Calu3 (cell line): ENCODE data around the gene SMCO2. TPM values are rescaled to one million over a fixed set of nuclear protein-coding genes. Genes with fewer than 3 reads are reported as not detected.

ENCODE experiments used
- BruUV-seq: library from RNA; stranded (reverse); fragments of 400-500 nt; replicated peaks from 2 replicates; lab custom pipeline; 2021; lab: Mats Ljungman, UMichigan
- CTCF ChIA-PET: fragments of 300-600 bp; sonication (Branson Sonifier 250); formaldehyde crosslinking; loops from one replicate; lab custom pipeline; 2022; ENCODE audit warnings: antibody characterized with exemption; lab: Charles Lee
- DNase-seq: peaks from one replicate; pipeline ENCODE4 v3.0.0; 2022
- H3K27ac Mint-ChIP-seq: one replicate; pipeline ENCODE4 v1.8.0; 2022; ENCODE audit warnings: mixed read lengths; ENCODE audit not compliant: unreplicated experiment
- H3K27me3 Mint-ChIP-seq: one replicate; pipeline ENCODE4 v1.8.0; 2022; ENCODE audit warnings: mixed read lengths; ENCODE audit not compliant: unreplicated experiment
- H3K36me3 Mint-ChIP-seq: one replicate; pipeline ENCODE4 v1.8.0; 2022; ENCODE audit warnings: mild to moderate bottlenecking, moderate library complexity, mixed read lengths; ENCODE audit not compliant: insufficient read depth, unreplicated experiment
- H3K4me1 Mint-ChIP-seq: one replicate; pipeline ENCODE4 v1.8.0; 2022; ENCODE audit warnings: mild to moderate bottlenecking, low read depth, mixed read lengths; ENCODE audit not compliant: unreplicated experiment
- H3K4me3 Mint-ChIP-seq: one replicate; pipeline ENCODE4 v1.8.0; 2022; ENCODE audit warnings: mild to moderate bottlenecking, low read depth, moderate library complexity, mixed read lengths; ENCODE audit not compliant: unreplicated experiment
- H3K9me3 Mint-ChIP-seq: one replicate; pipeline ENCODE4 v1.8.0; 2022; ENCODE audit warnings: low read depth, mixed read lengths; ENCODE audit not compliant: unreplicated experiment
- CTCF ChIP-seq: fragments of 200-600 bp; IDR thresholded peaks from one replicate; pipeline ENCODE4 v1.8.0; 2022; ENCODE audit warnings: antibody characterized with exemption; ENCODE audit not compliant: unreplicated experiment
- intact Hi-C: fragments of 100-400 bp; cut with micrococcal nuclease; formaldehyde crosslinking; loops from one replicate; pipeline ENCODE4 v1.10.0; 2022; ENCODE audit not compliant: unreplicated experiment
- total RNA-seq: library from RNA; stranded (reverse); gene quantifications from 2 replicates; pipeline ENCODE4 v1.2.3, GENCODE V29; 2022

SMCO2 gene
- total RNA-seq, 1 experiment from 2014 or later, result 1.6 TPM

GRCh38 chr12:27508736-27509431 is 62.3 kb downstream of the SMCO2 start:
- H3K36me3 Mint-ChIP-seq, result no peaks in the 10 kb centered on the region
- intact Hi-C loops, result no loop called here
- no peaks in the 10 kb centered on the region for H3K9me3 Mint-ChIP-seq
- no peak for TF ChIP-seq CTCF
- CTCF ChIA-PET, result no interaction called here
- no peak overlapping the region for H3K4me3 Mint-ChIP-seq
- no peaks in the 10 kb centered on the region for H3K27me3 Mint-ChIP-seq
- H3K4me1 Mint-ChIP-seq, result no peaks in the 10 kb centered on the region
- DNase-seq, result no peak
- H3K27ac Mint-ChIP-seq, result no peak overlapping the region
- BruUV-seq, result no TSS peak

DNA sequence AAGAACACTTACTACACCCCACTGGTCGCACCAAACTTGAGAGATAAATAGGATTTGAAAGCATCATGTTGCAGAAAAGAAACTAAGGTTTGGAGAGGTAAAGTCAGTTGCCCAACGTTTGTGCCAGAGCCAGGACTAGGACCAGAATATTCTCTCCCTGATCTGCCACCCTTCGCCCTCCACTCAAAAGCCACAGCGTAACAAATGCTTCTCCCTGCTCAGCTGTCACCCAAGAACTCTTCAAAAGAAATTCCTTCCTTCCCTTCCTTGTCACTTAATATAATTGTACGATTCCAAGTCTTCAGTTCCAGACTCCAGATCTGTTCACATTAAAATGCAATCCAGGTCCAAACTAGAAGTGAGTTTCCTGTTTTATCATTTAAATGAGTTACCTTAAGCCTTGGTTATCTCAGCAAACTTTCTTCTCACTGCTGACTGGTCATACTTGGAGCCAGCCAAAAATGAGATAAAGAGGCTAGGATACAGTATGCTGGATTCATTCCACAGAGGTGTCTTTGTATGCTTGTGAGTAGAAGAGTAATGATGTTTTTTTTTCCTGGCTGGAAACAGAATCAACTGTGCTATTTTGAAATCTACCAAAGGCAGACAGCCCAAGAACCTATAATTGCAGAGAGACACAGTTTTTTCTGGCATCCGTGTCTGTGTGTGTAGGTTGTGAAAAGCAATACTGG is 64.6 kb downstream of the SMCO2 start:
- H3K9me3 Mint-ChIP-seq, result no peaks in the 10 kb centered on the region
- H3K27me3 Mint-ChIP-seq, result no peaks in the 10 kb centered on the region
- H3K36me3 Mint-ChIP-seq, result no peaks in the 10 kb centered on the region
- CTCF ChIA-PET, result no interaction called here
- H3K4me3 Mint-ChIP-seq, result no peak overlapping the region
- TF ChIP-seq CTCF, result no peak
- H3K27ac Mint-ChIP-seq, result no peak overlapping the region
- intact Hi-C loops, result no loop called here
- no peak for DNase-seq
- no TSS peak for BruUV-seq
- peaks cover 3% of the 10 kb centered on the region for H3K4me1 Mint-ChIP-seq

- Mint-ChIP-seq H3K4me3 (no peak overlapping the region), H3K4me1 (peaks cover 8% of the 10 kb centered on the region), H3K36me3 (no peaks in the 10 kb centered on the region), H3K9me3 (no peaks in the 10 kb centered on the region), H3K27me3 (no peaks in the 10 kb centered on the region), H3K27ac (no peak overlapping the region)
- CTCF ChIA-PET, result no interaction called here
- intact Hi-C loops, result no loop called here
- no peak for DNase-seq
- no peak for TF ChIP-seq CTCF
- no TSS peak for BruUV-seq
Observed at GRCh38 chr12:27511723-27512045, 65.1 kb downstream of the SMCO2 start.

DNA sequence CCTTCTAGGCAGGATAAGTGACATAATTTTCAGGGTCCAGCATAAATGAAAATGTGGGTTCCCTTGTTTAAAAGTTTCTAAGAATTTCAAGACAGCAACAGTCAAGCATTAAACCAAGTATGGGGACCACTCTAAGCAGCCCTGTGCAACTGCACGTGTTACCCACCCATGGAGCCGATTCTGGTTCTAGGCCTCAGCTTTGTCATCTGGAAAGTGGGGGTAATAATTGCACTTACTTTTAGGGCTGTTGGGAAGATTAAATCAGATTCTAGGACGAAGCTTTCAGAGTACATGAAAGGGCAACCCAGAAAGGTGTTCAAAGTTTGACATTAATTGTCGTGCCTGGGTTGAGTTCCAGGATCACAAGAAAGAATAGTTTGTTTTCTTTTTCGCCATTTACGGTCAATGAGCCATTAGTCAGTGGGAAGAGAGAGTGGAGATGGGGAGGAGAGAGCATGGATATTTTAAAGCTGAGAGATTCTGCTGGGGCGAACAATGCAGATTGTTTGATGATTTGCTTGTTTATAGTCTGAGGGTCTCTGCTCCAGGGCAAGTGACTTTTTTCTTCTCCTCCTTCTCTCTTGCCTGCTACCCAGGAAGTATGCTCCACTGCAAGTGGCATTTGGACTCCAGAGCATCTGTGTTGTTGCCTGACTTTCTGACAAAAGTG is 66.8 kb downstream of the SMCO2 start:
- intact Hi-C loops, result no loop called here
- Mint-ChIP-seq H3K9me3 (no peaks in the 10 kb centered on the region), H3K4me1 (peaks cover 24% of the 10 kb centered on the region), H3K36me3 (no peaks in the 10 kb centered on the region), H3K4me3 (no peak overlapping the region), H3K27ac (no peak overlapping the region), H3K27me3 (no peaks in the 10 kb centered on the region)
- TF ChIP-seq CTCF, result no peak
- CTCF ChIA-PET, result no interaction called here
- no TSS peak for BruUV-seq
- no peak for DNase-seq
